Ishikawa (cell line): ENCODE measurements around the gene AATF.

Source experiments
- EGR1 ChIP-seq: IDR thresholded peaks from 2 replicates; pipeline ENCODE4 v1.6.1; 2012
- EP300 ChIP-seq: IDR thresholded peaks from 2 replicates; pipeline ENCODE4 v1.6.1; 2012; ENCODE audit warnings: borderline replicate concordance
- FOXM1 ChIP-seq: IDR thresholded peaks from 2 replicates; pipeline ENCODE4 v1.6.1; 2012; ENCODE audit warnings: low read depth, borderline replicate concordance
- MAX ChIP-seq: IDR thresholded peaks from 2 replicates; pipeline ENCODE4 v1.6.1; 2012
- NFIC ChIP-seq: IDR thresholded peaks from 2 replicates; pipeline ENCODE4 v1.6.1; 2012
- RAD21 ChIP-seq: IDR thresholded peaks from 2 replicates; pipeline ENCODE4 v1.6.1; 2012; ENCODE audit warnings: low read depth
- REST ChIP-seq: IDR thresholded peaks from 2 replicates; pipeline ENCODE4 v1.6.1; 2012; ENCODE audit warnings: low read depth, mild to moderate bottlenecking
- TAF1 ChIP-seq: IDR thresholded peaks from 2 replicates; pipeline ENCODE4 v1.6.1; 2012; ENCODE audit warnings: low read depth, mild to moderate bottlenecking
- TCF12 ChIP-seq: IDR thresholded peaks from 2 replicates; pipeline ENCODE4 v1.6.1; 2012; ENCODE audit warnings: low read depth
- USF1 ChIP-seq: IDR thresholded peaks from 2 replicates; pipeline ENCODE4 v1.6.1; 2012
- YY1 ChIP-seq: IDR thresholded peaks from 2 replicates; pipeline ENCODE4 v1.6.1; 2012; ENCODE audit warnings: low read depth

GRCh38 chr17:37024181-37024637, 75.5 kb downstream of the AATF start:
- TF ChIP-seq EP300 (no peak), RAD21 (no peak), REST (no peak), MAX (no peak), YY1 (no peak), FOXM1 (no peak), USF1 (no peak), NFIC (no peak), TAF1 (no peak), EGR1 (no peak), TCF12 (no peak)
